BLaER1 (cell line): Measurements from ENCODE around the gene AKT3.
"Not testable (repeated sequence)": the region's sequence is repeated elsewhere in the genome, so short reads cannot be mapped to it uniquely, and the experiment has no call there.

ENCODE experiments used
- H3K27ac ChIP-seq: shearing (Covaris generic); formaldehyde crosslinking; 2 replicates; pipeline ENCODE4 v1.8.1; 2022
- H3K27me3 ChIP-seq: shearing (Covaris generic); formaldehyde crosslinking; 2 replicates; pipeline ENCODE4 v1.8.1; 2022
- H3K36me3 ChIP-seq: shearing (Covaris generic); formaldehyde crosslinking; 2 replicates; pipeline ENCODE4 v1.8.1; 2022
- H3K4me1 ChIP-seq: shearing (Covaris generic); formaldehyde crosslinking; 2 replicates; pipeline ENCODE4 v1.8.1; 2022
- H3K4me2 ChIP-seq: shearing (Covaris generic); formaldehyde crosslinking; 2 replicates; pipeline ENCODE4 v1.8.1; 2022
- H3K4me3 ChIP-seq: shearing (Covaris generic); formaldehyde crosslinking; 2 replicates; pipeline ENCODE4 v1.8.1; 2022
- H3K9ac ChIP-seq: shearing (Covaris generic); formaldehyde crosslinking; 2 replicates; pipeline ENCODE4 v1.8.1; 2022
- H3K9me3 ChIP-seq: shearing (Covaris generic); formaldehyde crosslinking; 2 replicates; pipeline ENCODE4 v1.8.1; 2022
- H4K20me1 ChIP-seq: shearing (Covaris generic); formaldehyde crosslinking; 2 replicates; pipeline ENCODE4 v1.8.1; 2022
- Cebpa-rat ChIP-seq: shearing (Covaris generic); IDR thresholded peaks from 2 replicates; pipeline ENCODE4 v1.8.1; 2022

AKT3 gene

GRCh38 chr1:243609698-243610097 is 240.3 kb downstream of the AKT3 start:
- Histone ChIP-seq H3K9ac (no peak overlapping the region), H3K27ac (no peak overlapping the region), H3K4me3 (no peak overlapping the region), H3K4me2 (no peak overlapping the region), H4K20me1 (no peaks in the 10 kb centered on the region), H3K36me3 (peaks cover 50% of the 10 kb centered on the region), H3K4me1 (no peaks in the 10 kb centered on the region), H3K27me3 (no peaks in the 10 kb centered on the region), H3K9me3 (no peaks in the 10 kb centered on the region)
- no peak for TF ChIP-seq Cebpa-rat

- no peaks in the 10 kb centered on the region for H4K20me1 ChIP-seq
- peaks cover 8% of the 10 kb centered on the region for H3K9me3 ChIP-seq
- no peak overlapping the region for H3K4me3 ChIP-seq
- H3K36me3 ChIP-seq = peaks cover 44% of the 10 kb centered on the region
- no peaks in the 10 kb centered on the region for H3K27me3 ChIP-seq
- no peak for TF ChIP-seq Cebpa-rat
- no peaks in the 10 kb centered on the region for H3K4me1 ChIP-seq
- no peak overlapping the region for H3K9ac ChIP-seq
- no peak overlapping the region for H3K27ac ChIP-seq
- no peak overlapping the region for H3K4me2 ChIP-seq
Observed at GRCh38 chr1:243605604-243606003, 244.4 kb downstream of the AKT3 start.

GRCh38 chr1:243601720-243602119 is 248.3 kb downstream of the AKT3 start:
- Histone ChIP-seq H3K4me1 (peaks cover 7% of the 10 kb centered on the region; the same call in 1 of the 2 replicates), H3K9ac (no peak overlapping the region), H3K27ac (no peak overlapping the region), H3K36me3 (peaks cover 19% of the 10 kb centered on the region), H3K4me2 (no peak overlapping the region), H4K20me1 (no peaks in the 10 kb centered on the region), H3K27me3 (no peaks in the 10 kb centered on the region), H3K9me3 (peaks cover 8% of the 10 kb centered on the region), H3K4me3 (no peak overlapping the region)
- TF ChIP-seq Cebpa-rat = no peak

GRCh38 chr1:243598433-243598832 is 251.6 kb downstream of the AKT3 start:
- Histone ChIP-seq H3K36me3 (peaks cover 8% of the 10 kb centered on the region), H3K4me2 (no peak overlapping the region), H3K27me3 (no peaks in the 10 kb centered on the region), H4K20me1 (no peaks in the 10 kb centered on the region), H3K27ac (no peak overlapping the region), H3K9ac (no peak overlapping the region), H3K4me3 (no peak overlapping the region), H3K9me3 (peaks cover 8% of the 10 kb centered on the region), H3K4me1 (peaks cover 7% of the 10 kb centered on the region; the same call in 1 of the 2 replicates)
- no peak for TF ChIP-seq Cebpa-rat

DNA sequence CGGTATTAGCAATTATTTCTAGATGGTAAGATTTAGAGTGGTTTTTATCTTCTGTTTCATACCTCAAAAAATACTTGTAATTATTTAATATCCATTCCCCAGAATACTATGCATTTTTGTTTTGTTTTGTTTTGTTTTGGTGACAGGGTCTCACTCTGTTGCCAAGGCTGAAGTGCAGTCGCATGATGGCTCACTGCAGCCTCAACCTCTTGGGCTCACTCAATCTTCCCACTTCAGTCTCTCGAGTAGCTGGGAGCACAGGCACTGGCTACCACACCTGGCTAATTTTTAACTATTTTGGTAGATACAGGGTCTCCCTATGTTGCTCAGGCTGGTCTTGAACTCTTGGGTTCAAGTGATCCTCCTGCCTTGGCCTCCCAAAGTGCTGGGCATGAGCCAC is 252.7 kb downstream of the AKT3 start:
- Histone ChIP-seq H3K4me3 (no peak overlapping the region), H3K36me3 (peaks cover 4% of the 10 kb centered on the region), H3K9me3 (peaks cover 8% of the 10 kb centered on the region), H3K27ac (no peak overlapping the region), H3K4me2 (no peak overlapping the region), H3K9ac (no peak overlapping the region), H3K27me3 (no peaks in the 10 kb centered on the region), H4K20me1 (no peaks in the 10 kb centered on the region), H3K4me1 (peaks cover 7% of the 10 kb centered on the region; the same call in 1 of the 2 replicates)
- no peak for TF ChIP-seq Cebpa-rat

DNA sequence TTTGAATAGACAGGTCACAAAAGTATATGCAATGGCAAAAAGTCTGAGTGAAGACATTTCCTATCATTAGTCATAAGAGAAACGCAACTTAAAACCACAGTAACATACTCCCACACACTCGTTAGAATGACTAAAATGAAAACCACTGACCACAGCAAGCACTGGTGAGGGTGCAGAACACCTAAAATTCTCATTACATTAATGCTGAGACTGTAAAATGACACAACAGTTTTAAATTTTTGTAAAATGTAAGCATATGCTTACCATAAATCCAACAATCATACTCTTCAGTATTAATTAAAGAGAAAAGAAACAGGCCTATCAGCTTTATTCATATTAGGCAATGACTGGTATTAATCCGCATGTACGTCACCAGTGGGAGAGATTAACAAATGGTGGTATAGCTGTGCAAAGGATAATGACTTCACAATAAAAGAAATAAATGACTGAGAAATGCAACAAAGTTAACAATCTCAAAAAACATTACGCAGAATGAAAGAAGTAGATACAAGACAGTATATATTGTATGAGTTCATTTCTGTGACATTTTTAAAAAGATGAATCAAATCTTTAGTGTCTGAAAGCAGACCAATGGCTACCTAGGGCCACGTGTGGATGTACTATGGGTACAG is 253.5 kb downstream of the AKT3 start:
- Histone ChIP-seq H3K27me3 (no peaks in the 10 kb centered on the region), H3K9ac (no peak overlapping the region), H3K36me3 (no peaks in the 10 kb centered on the region), H3K4me1 (peaks cover 7% of the 10 kb centered on the region; the same call in 1 of the 2 replicates), H3K9me3 (peaks cover 2% of the 10 kb centered on the region; the same call in 1 of the 2 replicates), H4K20me1 (no peaks in the 10 kb centered on the region), H3K27ac (no peak overlapping the region), H3K4me2 (no peak overlapping the region), H3K4me3 (no peak overlapping the region)
- TF ChIP-seq Cebpa-rat = no peak

- Histone ChIP-seq H3K27me3 (no peaks in the 10 kb centered on the region), H3K9ac (no peak overlapping the region), H3K4me1 (peaks cover 7% of the 10 kb centered on the region; the same call in 1 of the 2 replicates), H4K20me1 (no peaks in the 10 kb centered on the region), H3K9me3 (no peaks in the 10 kb centered on the region), H3K36me3 (peaks cover 4% of the 10 kb centered on the region; the same call in 1 of the 2 replicates), H3K4me2 (no peak overlapping the region), H3K4me3 (no peak overlapping the region), H3K27ac (no peak overlapping the region)
- TF ChIP-seq Cebpa-rat = no peak
Observed at GRCh38 chr1:243595527-243596210, 254.4 kb downstream of the AKT3 start.

GRCh38 chr1:243594455-243594854 is 255.6 kb downstream of the AKT3 start:
- no peak overlapping the region for H3K27ac ChIP-seq
- peaks cover 7% of the 10 kb centered on the region; the same call in 1 of the 2 replicates for H3K4me1 ChIP-seq
- no peaks in the 10 kb centered on the region for H3K9me3 ChIP-seq
- H3K27me3 ChIP-seq = no peaks in the 10 kb centered on the region
- no peak overlapping the region for H3K9ac ChIP-seq
- peaks cover 4% of the 10 kb centered on the region; the same call in 1 of the 2 replicates for H3K36me3 ChIP-seq
- no peak overlapping the region for H3K4me2 ChIP-seq
- no peaks in the 10 kb centered on the region for H4K20me1 ChIP-seq
- H3K4me3 ChIP-seq = no peak overlapping the region
- TF ChIP-seq Cebpa-rat = no peak

DNA sequence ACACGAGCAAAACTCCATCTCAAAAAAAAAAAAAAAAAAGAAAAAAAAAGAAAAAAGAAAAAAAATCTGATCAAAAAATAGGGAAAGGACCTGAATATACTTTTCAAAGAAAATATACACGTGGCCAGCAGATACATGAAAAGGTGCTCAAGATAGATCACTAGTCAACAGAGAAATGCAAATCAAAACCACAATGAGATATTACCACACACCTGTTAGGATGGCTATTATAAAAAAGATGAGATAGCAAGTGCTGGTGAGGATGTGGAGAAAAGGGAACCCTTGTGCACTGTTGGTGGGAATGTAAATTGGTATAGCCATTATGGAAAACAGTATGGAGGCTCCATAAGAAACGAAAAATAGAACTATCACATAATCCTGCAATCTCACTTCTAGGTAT is 260.8 kb downstream of the AKT3 start:
- H3K27me3 ChIP-seq, H3K9ac ChIP-seq, H3K4me2 ChIP-seq: not testable (repeated sequence)

GRCh38 chr1:243587823-243588560 is 262.1 kb downstream of the AKT3 start:
- Histone ChIP-seq H3K27ac (no peak overlapping the region), H3K4me3 (no peak overlapping the region), H3K4me2 (no peak overlapping the region), H3K9me3 (peaks cover 34% of the 10 kb centered on the region), H3K9ac (no peak overlapping the region), H3K36me3 (peaks cover 10% of the 10 kb centered on the region; the same call in 1 of the 2 replicates), H4K20me1 (no peaks in the 10 kb centered on the region), H3K27me3 (no peaks in the 10 kb centered on the region), H3K4me1 (no peaks in the 10 kb centered on the region)
- no peak for TF ChIP-seq Cebpa-rat

More for the DNA sequence above, 260.8 kb downstream of the AKT3 start:
- H3K27ac ChIP-seq, H4K20me1 ChIP-seq, H3K4me3 ChIP-seq, H3K36me3 ChIP-seq, H3K4me1 ChIP-seq: not testable (repeated sequence)
- H3K9me3 ChIP-seq = peaks cover 24% of the 10 kb centered on the region
